ENCODE data around the gene CASTOR1.
A peak's percentile ranks its signal among the peaks of the same experiment; 100 is the strongest.

CASTOR1 gene

GRCh38 chr22:30326255-30326705, 37.0 kb upstream of the CASTOR1 start:
- no peak overlapping the region for H2AFZ ChIP-seq (ENCODE audit: low read length)
- no peaks in the 10 kb centered on the region for H3K27me3 ChIP-seq (ENCODE audit: insufficient read depth, low read length)
- H3K4me2 ChIP-seq (ENCODE audit: low read length): peak overlapping the region; percentile 95
- no peaks in the 10 kb centered on the region for H3K9me2 ChIP-seq (ENCODE audit: low read depth, low read length)
- H3K36me3 ChIP-seq (ENCODE audit: insufficient read depth, low read length): peaks cover 22% of the 10 kb centered on the region
- peaks cover 29% of the 10 kb centered on the region for H3K4me1 ChIP-seq (ENCODE audit: insufficient read depth, low read length, severe bottlenecking)
- H3K9me3 ChIP-seq (ENCODE audit: low read length): no peaks in the 10 kb centered on the region
- no peaks in the 10 kb centered on the region for H4K20me1 ChIP-seq (ENCODE audit: insufficient read depth, low read length)
- H3K27ac ChIP-seq (ENCODE audit: low read depth, low read length, poor library complexity, severe bottlenecking): no peak overlapping the region
- H3K79me2 ChIP-seq (ENCODE audit: insufficient read depth, low read length): no peaks in the 10 kb centered on the region
- H3F3A ChIP-seq (ENCODE audit: insufficient read depth, low read length): no peaks in the 10 kb centered on the region
- TF ChIP-seq CTCF (IDR thresholded peaks at IDR 0.05; ENCODE audit: low read length): no peak
- TF ChIP-seq EZH2 (IDR thresholded peaks at IDR 0.05; ENCODE audit: borderline replicate concordance, low read length): no peak
- peak overlapping the region; percentile 79 for H3K9ac ChIP-seq (ENCODE audit: low read length)
- H3K4me3 ChIP-seq (ENCODE audit: low read depth, low read length, poor library complexity, severe bottlenecking): peak overlapping the region; percentile 93

- Histone ChIP-seq H3F3A (ENCODE audit: insufficient read depth, low read length) (no peaks in the 10 kb centered on the region), H3K4me1 (ENCODE audit: insufficient read depth, low read length, severe bottlenecking) (peaks cover 29% of the 10 kb centered on the region), H3K9me3 (ENCODE audit: low read length) (no peaks in the 10 kb centered on the region), H3K9me2 (ENCODE audit: low read depth, low read length) (no peaks in the 10 kb centered on the region), H3K9ac (ENCODE audit: low read length) (peak overlapping the region; percentile 79), H3K4me3 (ENCODE audit: low read depth, low read length, poor library complexity, severe bottlenecking) (peak overlapping the region; percentile 93), H3K27ac (ENCODE audit: low read depth, low read length, poor library complexity, severe bottlenecking) (no peak overlapping the region), H4K20me1 (ENCODE audit: insufficient read depth, low read length) (no peaks in the 10 kb centered on the region), H3K79me2 (ENCODE audit: insufficient read depth, low read length) (no peaks in the 10 kb centered on the region), H3K36me3 (ENCODE audit: insufficient read depth, low read length) (peaks cover 19% of the 10 kb centered on the region), H3K4me2 (ENCODE audit: low read length) (peak overlapping the region; percentile 95), H2AFZ (ENCODE audit: low read length) (no peak overlapping the region), H3K27me3 (ENCODE audit: insufficient read depth, low read length) (no peaks in the 10 kb centered on the region)
- TF ChIP-seq CTCF (IDR thresholded peaks at IDR 0.05; ENCODE audit: low read length): no peak
Measured at GRCh38 chr22:30325724-30326254, 36.5 kb upstream of the CASTOR1 start.

GRCh38 chr22:30325065-30325720, 35.9 kb upstream of the CASTOR1 start:
- Histone ChIP-seq H2AFZ (ENCODE audit: low read length) (no peak overlapping the region), H3K4me2 (ENCODE audit: low read length) (peak overlapping the region; percentile 95), H3K4me3 (ENCODE audit: low read depth, low read length, poor library complexity, severe bottlenecking) (peak overlapping the region; percentile 93), H3K9ac (ENCODE audit: low read length) (peak overlapping the region; percentile 79; the same call in 1 of the 2 replicates), H4K20me1 (ENCODE audit: insufficient read depth, low read length) (no peaks in the 10 kb centered on the region), H3K9me2 (ENCODE audit: low read depth, low read length) (no peaks in the 10 kb centered on the region), H3K36me3 (ENCODE audit: insufficient read depth, low read length) (peaks cover 14% of the 10 kb centered on the region; the same call in 1 of the 2 replicates), H3K79me2 (ENCODE audit: insufficient read depth, low read length) (no peaks in the 10 kb centered on the region), H3F3A (ENCODE audit: insufficient read depth, low read length) (no peaks in the 10 kb centered on the region), H3K27me3 (ENCODE audit: insufficient read depth, low read length) (no peaks in the 10 kb centered on the region), H3K9me3 (ENCODE audit: low read length) (no peaks in the 10 kb centered on the region), H3K4me1 (ENCODE audit: insufficient read depth, low read length, severe bottlenecking) (peaks cover 29% of the 10 kb centered on the region), H3K27ac (ENCODE audit: low read depth, low read length, poor library complexity, severe bottlenecking) (no peak overlapping the region)
- TF ChIP-seq CTCF (IDR thresholded peaks at IDR 0.05; ENCODE audit: low read length) (no peak), EZH2 (IDR thresholded peaks at IDR 0.05; ENCODE audit: borderline replicate concordance, low read length) (no peak)
